NCI-H2196 (cell line): ENCODE data around the gene NMRK2.
"Not testable (repeated sequence)": the region's sequence is repeated elsewhere in the genome, so short reads cannot be mapped to it uniquely, and the experiment has no call there.

Experiments used
- DNase-seq: peaks from one replicate; lab custom pipeline; 2025; ENCODE audit not compliant: unreplicated experiment; lab: John Stamatoyannopoulos, UW

The NMRK2 gene, protein sequence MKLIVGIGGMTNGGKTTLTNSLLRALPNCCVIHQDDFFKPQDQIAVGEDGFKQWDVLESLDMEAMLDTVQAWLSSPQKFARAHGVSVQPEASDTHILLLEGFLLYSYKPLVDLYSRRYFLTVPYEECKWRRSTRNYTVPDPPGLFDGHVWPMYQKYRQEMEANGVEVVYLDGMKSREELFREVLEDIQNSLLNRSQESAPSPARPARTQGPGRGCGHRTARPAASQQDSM

DNA sequence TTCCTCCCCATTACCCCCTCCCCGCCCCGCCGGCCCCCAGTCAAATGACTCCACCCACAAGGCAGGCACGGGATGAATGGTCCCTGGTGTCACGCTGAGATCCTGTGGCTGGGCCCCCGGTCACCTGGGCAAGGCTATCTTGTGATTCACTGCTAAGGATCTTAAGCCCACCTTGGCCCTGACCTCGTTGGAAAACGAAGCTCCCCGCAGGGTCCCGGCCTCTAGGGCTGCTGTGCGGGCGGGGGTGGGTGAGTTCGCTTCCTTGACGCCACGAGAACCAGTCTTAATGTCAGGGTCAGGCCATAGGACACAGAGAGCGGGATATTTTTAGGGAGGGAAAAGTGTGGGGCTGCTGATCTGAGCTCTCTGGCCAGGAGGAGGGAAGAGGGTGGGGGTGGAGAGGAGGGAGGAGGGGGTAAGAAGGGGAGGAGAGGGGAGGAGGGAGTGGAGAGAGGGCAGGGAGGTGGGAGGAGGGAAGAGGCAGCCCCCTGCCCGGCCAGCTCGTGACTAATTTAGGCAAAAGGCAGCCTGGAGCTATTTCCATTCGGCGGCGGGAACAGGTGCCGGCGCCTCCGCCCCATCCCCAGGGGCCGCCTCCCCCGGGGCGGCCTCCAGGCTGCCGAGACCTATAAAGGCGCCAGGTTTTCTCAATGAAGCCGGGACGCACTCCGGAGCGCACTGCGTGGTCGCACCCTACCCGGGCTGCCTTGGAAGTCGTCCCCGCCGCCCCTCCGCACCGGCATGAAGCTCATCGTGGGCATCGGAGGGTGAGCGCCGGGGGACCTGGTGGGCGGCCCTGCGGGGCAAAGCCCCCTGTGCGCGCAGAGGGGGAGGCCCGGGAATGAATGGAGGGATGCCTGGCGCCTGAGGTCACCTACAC, at the start of gene NMRK2:
Gene NMRK2 (plus strand): TSS at position 139 of the 880 bp plus-strand sequence. CDS start 603 bp downstream, at position 742.
- DNase-seq, result no peak

DNA sequence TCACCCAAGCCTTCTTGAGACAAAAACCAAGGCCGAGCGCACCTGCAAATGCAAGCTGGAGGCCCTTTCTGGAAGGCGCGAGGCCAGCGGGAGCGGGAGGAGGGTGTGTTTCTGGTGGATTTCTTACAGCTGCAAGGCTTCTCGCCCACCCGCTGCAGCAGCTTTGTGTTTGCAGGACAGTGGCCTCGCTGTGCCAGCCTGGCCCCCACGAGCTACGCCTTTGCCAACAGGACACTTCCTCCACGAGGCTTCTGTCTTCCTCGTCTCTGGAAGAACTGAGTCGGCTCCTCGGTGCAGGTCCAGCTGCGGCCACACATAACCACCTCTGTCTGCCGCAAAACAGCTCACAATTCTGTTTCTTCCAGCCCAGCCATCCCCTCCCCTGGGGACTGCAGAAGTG, 42.3 kb upstream of the NMRK2 start:
- DNase-seq, result no peak

DNA sequence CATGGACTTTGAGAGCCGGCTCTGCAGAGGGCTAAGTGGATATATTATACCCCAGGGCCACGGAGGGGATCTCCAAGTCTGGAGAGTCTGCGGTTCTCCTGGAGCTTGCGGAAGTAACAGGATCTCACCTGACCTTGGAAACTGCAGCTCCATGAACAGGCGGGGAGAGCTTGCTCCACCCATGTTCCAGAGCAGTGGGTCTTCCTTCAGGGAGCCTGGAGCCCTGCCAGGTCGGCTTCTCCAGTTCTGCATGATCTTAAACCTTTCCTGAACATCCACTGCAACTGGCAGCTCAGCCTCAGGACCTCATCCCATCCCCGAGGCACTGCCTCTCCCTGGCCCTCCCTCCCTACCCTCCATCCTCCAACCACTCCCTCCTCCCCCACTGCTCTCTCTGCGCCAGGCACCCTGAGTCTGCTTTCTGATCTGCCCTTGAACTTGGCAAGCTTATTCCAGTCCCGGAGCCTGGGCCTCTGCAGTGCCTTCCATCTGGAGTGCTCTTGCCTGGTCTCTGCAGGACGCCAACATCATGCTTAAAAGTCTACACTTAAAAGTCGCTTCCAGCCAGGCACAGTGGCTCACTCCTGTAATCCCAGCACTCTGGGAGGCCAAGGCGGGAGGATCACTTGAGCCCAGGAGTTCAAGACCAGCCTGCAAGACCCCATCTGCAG, 39.2 kb upstream of the NMRK2 start:
- DNase-seq, result no peak

DNA sequence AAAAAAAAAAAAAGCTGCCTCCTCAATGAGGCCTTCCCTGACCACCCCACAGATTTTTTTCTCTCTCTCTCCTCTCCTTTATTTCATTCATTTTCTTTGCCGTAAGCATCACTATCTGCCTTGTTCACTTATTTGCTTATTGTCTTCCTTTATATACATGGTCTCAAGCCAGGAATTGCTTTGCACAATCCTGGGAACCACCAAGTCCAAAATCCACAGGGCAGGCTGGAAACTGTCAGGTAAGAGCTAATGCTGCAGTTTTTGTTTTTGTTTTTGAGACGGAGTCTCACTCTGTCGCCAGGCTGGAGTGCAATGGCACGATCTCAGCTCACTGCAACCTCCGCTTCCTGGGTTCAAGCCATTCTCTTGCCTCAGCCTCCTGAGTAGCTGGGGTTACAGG, 37.9 kb upstream of the NMRK2 start:
- DNase-seq, result not testable (repeated sequence)

DNA sequence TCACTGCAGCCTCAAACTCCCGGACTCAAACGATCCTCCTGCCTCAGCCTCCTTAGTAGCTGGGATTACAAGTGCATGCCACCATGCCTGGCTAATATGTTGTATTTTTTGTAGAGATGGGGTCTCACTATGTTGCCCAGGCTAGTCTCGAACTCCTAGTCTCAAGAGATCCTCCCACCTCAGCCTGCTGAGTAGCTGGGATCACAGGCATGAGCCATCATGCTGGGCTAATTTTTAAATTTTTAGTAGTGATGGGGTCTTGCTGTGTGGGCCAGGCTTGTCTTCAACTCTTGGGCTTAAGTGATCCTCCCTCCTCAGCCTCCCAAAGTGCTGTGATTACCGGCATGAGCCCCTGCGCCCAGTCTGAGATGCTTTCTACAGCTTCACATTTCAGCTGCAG, 37.1 kb upstream of the NMRK2 start:
- no peak for DNase-seq

DNA sequence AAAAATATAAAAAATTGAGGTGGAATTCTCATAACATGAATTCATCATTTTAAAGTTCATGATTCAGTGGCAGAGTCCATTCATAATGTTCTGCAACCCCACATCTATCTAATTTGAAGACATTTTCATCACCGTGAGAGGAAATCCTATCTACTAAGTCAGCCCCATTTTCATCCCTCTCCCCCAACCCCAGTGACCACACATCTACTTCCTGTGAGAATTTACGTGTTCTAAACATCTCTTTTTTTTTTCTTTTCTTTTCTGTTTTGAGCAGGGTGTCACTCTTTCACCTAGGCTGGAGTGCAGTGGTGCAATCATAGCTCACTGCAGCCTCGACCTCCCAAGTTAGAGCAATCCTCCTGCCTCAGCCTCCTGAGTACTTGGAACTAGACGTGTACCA, 34.9 kb upstream of the NMRK2 start:
- no peak for DNase-seq

DNA sequence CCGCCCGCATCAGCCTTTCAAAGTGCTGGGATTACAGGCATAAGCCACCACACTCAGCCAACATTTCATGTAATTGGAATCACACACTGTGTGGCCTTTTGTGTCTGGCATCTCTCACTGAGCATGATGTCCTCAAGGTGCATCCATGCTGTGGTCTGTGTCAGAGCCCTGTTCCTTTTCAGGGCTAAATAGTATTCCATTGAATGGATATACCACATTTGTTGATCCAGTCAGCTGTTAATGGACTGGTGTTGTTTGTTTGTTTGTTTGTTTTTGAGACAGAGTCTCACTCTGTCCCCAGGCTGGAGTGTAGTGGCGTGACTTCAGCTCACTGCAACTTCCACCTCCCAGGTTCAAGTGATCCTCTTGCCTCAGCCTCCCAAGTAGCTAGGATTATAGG, 34.4 kb upstream of the NMRK2 start:
- no peak for DNase-seq

DNA sequence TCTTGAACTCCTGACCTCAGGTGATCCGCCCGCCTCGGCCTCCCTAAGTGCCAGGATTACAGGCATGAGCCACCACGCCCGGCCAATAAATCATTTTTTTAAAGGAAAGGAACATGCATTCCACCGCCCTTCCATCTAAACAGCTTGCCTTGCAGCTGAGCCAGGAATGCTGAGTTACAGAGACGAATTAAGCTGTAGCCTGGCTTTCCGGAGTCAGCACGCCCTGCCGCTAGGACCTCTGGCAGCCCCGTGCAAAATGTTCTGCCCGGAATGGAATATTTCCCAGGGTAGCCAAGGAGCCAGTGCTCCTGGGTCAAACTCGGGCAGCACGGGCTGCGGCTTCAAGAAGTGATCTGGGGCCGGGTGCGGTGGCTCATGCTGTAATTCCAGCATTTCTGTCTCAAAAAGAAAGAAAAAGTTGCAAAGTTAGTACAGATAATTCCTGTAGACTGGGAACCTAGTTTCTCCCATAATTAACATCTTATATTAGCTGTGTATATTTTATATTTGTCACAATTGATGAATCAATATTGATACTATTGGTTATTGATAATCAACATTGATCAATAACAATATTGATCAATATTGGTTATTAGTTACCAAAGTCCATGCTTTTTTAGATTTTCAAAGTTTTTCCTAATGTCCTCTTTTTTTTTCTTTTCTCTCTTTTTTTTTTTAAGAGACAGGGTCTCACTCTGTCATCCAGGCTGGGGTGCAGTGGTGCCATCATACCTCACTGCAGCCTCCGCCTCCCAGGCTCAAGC, 33.2 kb upstream of the NMRK2 start:
- DNase-seq, result no peak

DNA sequence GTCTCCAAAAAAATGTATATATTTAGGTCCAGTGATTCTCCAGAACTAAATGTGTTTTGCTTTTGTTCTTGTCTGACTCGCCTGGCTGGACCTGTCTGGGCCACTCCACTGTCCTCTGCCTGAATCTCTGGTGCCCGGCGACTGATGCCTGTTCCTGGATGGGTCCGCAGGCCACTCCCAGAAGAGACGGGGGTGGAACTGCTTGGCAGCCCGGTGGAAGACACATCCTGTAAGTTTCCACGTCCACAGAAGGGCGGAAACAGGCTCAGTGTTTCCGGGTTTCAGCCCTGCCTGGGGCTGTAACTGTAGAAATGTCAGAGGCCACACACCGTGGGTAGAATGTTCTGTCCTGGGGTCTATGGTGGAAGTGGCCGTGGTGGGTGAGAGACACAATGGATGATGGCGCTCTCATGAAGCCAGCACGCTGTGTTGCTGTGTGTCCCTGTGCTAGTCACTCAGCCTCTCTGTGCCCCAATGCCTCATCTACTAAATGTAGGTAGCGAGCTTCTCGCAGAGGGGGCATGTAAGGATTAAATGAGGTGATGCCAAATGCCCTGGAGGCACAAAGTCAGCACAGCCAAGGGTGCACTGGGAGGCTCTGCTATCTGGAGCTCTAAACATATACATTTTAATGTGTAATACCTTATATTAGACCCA, 30.4 kb upstream of the NMRK2 start:
- DNase-seq, result no peak

DNA sequence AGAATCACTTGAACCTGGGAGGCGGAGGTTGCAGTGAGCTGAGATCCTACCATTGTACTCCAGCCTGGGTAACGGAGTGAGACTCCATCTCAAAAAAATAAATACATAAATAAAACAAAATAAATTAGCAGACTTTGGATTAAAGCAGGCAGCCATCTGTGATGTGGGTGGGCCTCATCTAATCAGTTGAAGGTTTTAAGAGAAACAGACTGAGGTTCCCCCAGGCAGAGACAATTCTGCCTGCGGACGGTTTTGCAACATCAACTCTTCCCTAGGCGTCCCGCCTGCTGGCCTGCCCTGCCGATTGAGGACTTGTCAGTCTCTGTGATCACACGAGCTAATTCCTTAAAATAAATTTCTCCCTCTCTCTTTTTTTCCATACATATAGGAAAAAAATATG, 28.6 kb upstream of the NMRK2 start:
- DNase-seq, result no peak

DNA sequence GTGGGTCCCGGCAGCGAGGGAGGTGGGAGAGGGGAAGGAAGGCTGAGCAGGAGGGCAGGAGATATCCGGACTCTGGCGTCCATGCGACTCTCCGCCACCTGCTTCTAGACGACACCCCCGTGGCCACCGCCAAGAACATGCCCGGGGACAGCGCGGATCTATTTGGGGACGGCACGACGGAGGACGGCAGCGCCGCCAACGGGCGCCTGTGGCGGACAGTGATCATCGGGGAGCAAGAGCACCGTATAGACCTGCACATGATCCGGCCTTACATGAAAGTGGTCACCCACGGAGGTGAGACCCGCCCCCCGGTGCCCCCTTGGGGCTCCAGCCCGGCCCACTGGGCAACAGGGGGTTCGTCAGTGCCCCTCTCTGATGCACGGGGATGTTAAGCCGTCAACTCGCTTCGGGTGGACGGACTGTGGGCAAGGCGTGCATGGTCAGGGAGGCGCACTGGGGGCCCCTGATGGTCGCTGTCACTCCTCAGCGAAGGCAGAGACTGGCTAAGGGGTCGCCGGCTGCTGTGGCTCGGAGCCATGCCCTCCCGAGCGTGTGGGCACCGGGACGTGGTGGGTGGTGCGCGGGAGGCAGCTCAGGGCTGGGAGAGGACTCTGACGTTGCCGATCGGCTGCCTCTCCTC, 25.1 kb upstream of the NMRK2 start:
- DNase-seq, result no peak

DNA sequence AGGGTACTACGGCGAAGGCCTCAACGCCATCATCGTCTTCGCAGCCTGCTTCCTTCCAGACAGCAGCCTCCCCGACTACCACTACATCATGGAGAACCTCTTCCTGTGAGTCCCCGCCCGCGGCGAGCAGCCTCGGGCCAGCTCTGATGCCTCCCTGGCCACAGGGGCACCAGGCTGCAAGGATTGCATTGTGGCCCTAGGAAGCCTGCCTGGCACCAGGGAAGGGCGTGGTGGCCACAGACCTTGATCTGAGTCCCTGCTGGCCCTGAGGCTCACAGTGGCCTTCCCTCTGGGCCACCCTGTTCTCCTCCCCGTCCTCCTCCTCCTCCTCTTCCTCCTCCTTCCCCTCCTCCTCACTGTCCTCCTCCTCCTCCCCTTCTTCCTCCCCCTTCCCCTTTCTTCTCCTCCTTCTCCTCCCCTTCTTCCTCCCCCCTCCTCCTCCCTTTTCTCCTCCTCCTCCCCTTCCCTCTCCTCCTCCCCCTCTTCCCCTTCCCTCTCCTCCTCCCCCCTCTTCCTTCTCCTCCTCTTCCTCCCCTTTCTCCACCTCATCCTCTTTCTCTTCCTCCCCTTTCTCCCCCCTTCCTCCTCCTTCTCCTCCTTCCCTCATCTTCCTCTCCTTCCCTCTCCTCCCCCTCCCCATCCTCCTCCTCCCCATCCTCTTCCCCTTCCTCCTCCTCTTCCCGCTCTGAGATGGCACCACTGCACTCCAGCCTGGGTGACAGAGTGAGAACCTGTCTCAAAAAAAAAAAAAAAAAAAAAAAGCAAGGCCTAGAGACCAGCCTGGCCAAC, 24.4 kb upstream of the NMRK2 start:
- no peak for DNase-seq

DNA sequence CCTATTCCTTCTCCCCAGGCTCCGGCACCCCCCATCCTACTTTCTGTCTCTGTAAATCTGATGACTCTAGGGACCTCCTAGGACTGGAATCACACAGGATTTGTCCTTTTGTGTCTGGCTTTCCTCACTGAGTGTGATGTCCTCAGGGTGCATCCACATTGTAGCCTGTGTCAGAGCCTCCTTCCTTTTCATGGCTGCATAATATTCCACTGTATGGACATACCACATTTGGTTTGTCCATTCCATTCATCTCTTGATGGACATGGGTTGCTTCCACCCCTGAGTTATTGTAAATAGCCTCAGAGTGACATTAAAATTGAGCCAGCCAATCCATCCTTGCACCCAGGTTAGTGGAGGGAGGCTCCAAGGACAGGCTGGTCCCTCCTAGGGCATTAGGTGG, 22.8 kb upstream of the NMRK2 start:
- no peak for DNase-seq

DNA sequence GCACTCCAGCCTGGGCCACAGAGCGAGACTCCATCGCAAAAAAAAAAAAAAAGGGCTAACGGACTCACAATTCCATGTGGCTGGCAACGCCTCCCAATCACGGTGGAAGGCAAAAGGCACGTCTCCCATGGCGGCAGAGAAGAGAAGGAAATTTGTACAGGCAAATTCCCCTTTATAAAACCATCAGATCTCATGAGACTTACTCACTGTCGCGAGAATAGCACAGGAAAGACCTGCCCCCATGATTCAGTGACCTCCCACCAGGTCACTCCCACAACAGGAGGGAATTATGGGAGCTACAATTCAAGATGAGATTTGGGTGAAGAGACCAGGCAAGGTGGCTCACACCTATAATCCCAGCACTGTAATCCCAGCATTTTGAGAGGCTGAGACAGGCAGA, 18.7 kb upstream of the NMRK2 start:
- DNase-seq, result no peak

DNA sequence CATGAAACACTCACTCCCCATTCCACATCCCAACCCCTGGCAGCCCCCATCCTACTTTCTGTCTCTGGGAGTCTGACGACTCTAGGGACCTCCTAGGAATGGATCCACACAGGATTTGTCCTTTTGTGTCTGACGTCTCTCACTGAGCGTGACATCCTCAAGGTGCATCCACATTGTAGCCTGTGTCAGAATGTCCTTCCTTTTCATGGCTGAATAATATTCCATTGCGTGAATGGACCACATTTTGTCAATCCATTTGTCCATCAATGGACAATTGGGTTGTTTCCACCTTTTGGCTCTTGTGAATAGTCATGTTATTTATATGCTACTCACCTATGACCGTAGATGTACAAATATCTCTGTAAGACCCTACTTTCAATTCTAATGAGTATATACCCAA, 16.8 kb upstream of the NMRK2 start:
- no peak for DNase-seq

DNA sequence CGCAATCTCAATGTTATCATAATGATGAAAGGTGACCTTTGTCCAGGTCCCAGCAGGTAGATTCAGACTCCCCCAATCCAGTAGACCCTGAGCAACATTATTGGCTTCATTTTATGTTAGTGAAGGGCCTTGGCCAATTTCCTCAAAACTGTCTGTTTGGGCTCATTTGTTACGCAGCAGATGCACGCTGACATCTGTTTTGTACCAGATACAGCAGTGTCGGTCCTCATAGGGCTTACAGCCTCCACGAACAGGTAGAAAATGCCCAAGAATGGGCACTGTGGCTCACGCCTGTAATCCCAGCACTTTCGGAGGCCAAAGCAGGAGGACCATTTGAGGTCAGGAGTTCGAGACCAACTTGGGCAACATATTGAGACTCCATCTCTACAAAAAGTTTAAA, 13.1 kb upstream of the NMRK2 start:
- DNase-seq, result no peak

DNA sequence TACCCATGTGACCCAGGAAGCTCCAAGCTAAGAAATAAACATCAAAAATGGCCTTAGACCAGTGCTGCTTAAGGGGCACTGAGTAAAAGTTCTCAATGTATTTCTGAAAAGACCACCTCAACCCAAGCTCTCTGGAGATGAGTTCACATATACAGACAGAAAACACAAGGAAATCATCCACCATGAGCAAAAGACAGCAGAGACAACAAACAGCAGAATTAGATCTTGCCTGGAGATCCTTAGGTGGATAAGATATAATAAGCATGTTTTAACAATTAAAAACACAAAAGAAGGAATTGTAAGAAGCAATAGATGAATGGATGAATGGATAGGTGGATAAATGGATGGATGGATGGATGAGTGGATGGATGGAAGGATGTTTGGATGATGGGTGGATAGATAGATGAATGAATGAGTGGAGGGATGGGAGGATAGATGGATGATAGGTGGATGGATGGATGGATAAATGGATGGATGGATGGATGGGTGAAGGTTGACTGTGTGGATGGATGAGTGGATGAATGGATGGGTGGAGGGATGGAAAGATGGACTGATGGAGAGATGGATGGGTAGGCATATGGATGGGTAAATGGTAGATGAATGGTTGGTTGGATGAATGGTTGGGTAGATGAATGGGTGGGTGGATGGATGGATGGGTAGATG, 9.6 kb upstream of the NMRK2 start:
- DNase-seq, result no peak

DNA sequence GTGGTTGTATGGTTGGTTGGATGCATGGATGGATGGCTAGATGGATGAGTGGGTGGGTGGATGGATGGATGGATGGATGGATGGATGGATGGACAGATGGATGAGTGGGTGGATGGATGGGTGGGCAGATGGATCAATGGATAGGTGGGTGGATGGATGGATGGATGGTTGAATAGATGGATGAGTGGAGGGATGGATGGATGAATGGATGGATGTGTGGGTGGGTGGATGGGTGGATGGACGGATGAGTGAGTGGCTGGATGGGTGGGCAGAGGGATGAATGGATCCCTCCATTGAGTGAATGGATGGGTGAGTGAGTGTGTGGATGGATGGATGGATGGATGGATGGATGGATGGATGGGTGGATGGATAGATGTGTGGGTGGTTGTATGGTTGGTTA, 9.0 kb upstream of the NMRK2 start:
- no peak for DNase-seq

DNA sequence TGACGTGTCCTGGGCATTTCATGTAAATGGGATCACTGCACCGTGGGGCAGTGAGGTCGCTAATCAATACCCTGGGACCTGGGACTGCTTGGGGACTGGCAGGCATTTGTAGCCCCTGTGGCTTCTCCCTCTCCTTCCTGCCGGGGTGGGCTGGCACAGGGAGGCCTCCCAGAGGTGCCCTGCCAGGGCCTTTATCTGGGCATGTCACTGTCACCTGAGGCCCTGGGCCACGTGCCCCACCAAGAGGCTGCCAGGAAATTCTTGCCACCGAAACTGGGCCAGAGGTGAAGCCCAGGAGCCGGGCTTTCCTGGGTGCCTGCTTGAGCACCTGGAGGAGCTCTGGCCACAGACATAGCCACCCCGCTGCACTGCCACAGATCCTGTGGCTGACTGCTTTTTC, 1.8 kb upstream of the NMRK2 start:
- no peak for DNase-seq
